GM23338 (cell line): ENCODE results near the gene NUMB. TPM values are rescaled to one million over a fixed set of nuclear protein-coding genes. Genes with fewer than 3 reads are reported as not detected.

Experiments
- ATAC-seq: fragments of 200-7000 bp; cut with Tn5 transposase; 3 replicates; pipeline ENCODE4 v1.9.1; 2020
- DNase-seq: peaks from one replicate; pipeline ENCODE4 v3.0.0-alpha.2; 2015; ENCODE audit warnings: low spot score
- H2AFZ ChIP-seq: fragments of 200-600 bp; sonication (generic); 2 replicates; pipeline ENCODE4 v1.8.0; 2016; ENCODE audit warnings: antibody characterized with exemption, mild to moderate bottlenecking, moderate library complexity
- H3F3A ChIP-seq: fragments of 200-600 bp; sonication (generic); replicated peaks from 2 replicates; pipeline ENCODE4 v1.8.0; 2017; ENCODE audit warnings: antibody characterized with exemption, mixed run types, low read depth
- H3K27ac ChIP-seq: fragments of 200-600 bp; sonication (generic); 2 replicates; pipeline ENCODE4 v1.6.1; 2016; ENCODE audit warnings: low read depth
- H3K27me3 ChIP-seq: fragments of 200-600 bp; sonication (generic); 2 replicates; pipeline ENCODE4 v1.8.0; 2016; ENCODE audit warnings: mild to moderate bottlenecking, mixed run types, moderate library complexity; ENCODE audit not compliant: insufficient read depth
- H3K36me3 ChIP-seq: fragments of 200-600 bp; sonication (generic); 2 replicates; pipeline ENCODE4 v1.8.0; 2016; ENCODE audit warnings: mild to moderate bottlenecking; ENCODE audit not compliant: insufficient read depth
- H3K4me1 ChIP-seq: fragments of 200-600 bp; sonication (generic); 2 replicates; pipeline ENCODE4 v1.8.0; 2016; ENCODE audit warnings: mild to moderate bottlenecking, moderate library complexity; ENCODE audit not compliant: insufficient read depth
- H3K4me2 ChIP-seq: fragments of 200-600 bp; sonication (generic); 2 replicates; pipeline ENCODE4 v1.7.1; 2017; ENCODE audit warnings: mixed run types
- H3K4me3 ChIP-seq: fragments of 200-600 bp; sonication (generic); 2 replicates; pipeline ENCODE4 v1.6.1; 2016; ENCODE audit warnings: mixed run types
- H3K79me2 ChIP-seq: fragments of 200-600 bp; sonication (generic); replicated peaks from 2 replicates; pipeline ENCODE4 v1.8.0; 2017; ENCODE audit warnings: mild to moderate bottlenecking; ENCODE audit not compliant: insufficient read depth
- H3K9me2 ChIP-seq: fragments of 200-600 bp; sonication (generic); 2 replicates; pipeline ENCODE4 v1.8.0; 2017; ENCODE audit not compliant: insufficient read depth
- H4K20me1 ChIP-seq: fragments of 200-600 bp; sonication (generic); replicated peaks from 2 replicates; pipeline ENCODE4 v1.8.0; 2017; ENCODE audit warnings: mild to moderate bottlenecking; ENCODE audit not compliant: insufficient read depth
- H3K27ac Mint-ChIP-seq: 2 replicates; pipeline ENCODE4 v1.8.0; 2020; ENCODE audit warnings: inconsistent platforms, mild to moderate bottlenecking, moderate library complexity, mixed read lengths
- H3K27me3 Mint-ChIP-seq: 3 replicates; pipeline ENCODE4 v1.8.0; 2022; ENCODE audit warnings: low read depth, mild to moderate bottlenecking, moderate library complexity, mixed read lengths, inconsistent platforms; ENCODE audit not compliant: insufficient read depth, poor library complexity
- H3K36me3 Mint-ChIP-seq: 3 replicates; pipeline ENCODE4 v1.8.0; 2021; ENCODE audit warnings: low read depth, mild to moderate bottlenecking, inconsistent platforms, moderate library complexity, mixed read lengths
- H3K4me1 Mint-ChIP-seq: 3 replicates; pipeline ENCODE4 v1.8.0; 2020; ENCODE audit warnings: mild to moderate bottlenecking, inconsistent platforms, mixed read lengths
- H3K4me3 Mint-ChIP-seq: 3 replicates; pipeline ENCODE4 v1.8.0; 2021; ENCODE audit warnings: moderate library complexity, mild to moderate bottlenecking, inconsistent platforms, mixed read lengths
- H3K9me3 Mint-ChIP-seq: 3 replicates; pipeline ENCODE4 v1.8.0; 2020; ENCODE audit warnings: moderate library complexity, mild to moderate bottlenecking, inconsistent platforms, mixed read lengths
- CTCF ChIP-seq, 2 experiments: fragments of 200-600 bp in 1 of 2; sonication (generic) in 1 of 2; conservative IDR thresholded peaks; 2 replicates each; pipeline versions ENCODE4 v1.5.1 to v1.6.1; 2016 to 2017; ENCODE audit warnings: antibody characterized with exemption in 2 of 2, low read depth in 2 of 2, mild to moderate bottlenecking in 2 of 2, moderate library complexity in 1 of 2
- EZH2 ChIP-seq: fragments of 200-600 bp; sonication (generic); IDR thresholded peaks from one replicate; pipeline ENCODE4 v1.8.0; 2017; ENCODE audit warnings: antibody characterized with exemption, mild to moderate bottlenecking, low read depth; ENCODE audit not compliant: unreplicated experiment
- EZH2phosphoT487 ChIP-seq: fragments of 200-600 bp; sonication (generic); IDR thresholded peaks from one replicate; pipeline ENCODE4 v1.8.1; 2018; ENCODE audit warnings: antibody characterized with exemption; ENCODE audit not compliant: unreplicated experiment
- JUNB ChIP-seq: IDR thresholded peaks from one replicate; pipeline ENCODE4 v1.6.1; 2016; ENCODE audit warnings: antibody characterized with exemption; ENCODE audit not compliant: unreplicated experiment
- POLR2AphosphoS5 ChIP-seq: IDR thresholded peaks from 2 replicates; pipeline ENCODE4 v1.6.1; 2016; ENCODE audit warnings: antibody characterized with exemption, low read depth
- STAT1 ChIP-seq: IDR thresholded peaks from one replicate; pipeline ENCODE4 v1.6.1; 2016; ENCODE audit warnings: antibody characterized with exemption; ENCODE audit not compliant: unreplicated experiment
- ZNF114 ChIP-seq: fragments of 250-450 bp; sonication (Bioruptor Pico); IDR thresholded peaks from 2 replicates; pipeline ENCODE4 v1.5.0; 2020; ENCODE audit warnings: mild to moderate bottlenecking, moderate library complexity
- ZNF331 ChIP-seq: fragments of 250-450 bp; sonication (Bioruptor Pico); IDR thresholded peaks from 2 replicates; pipeline ENCODE4 v1.5.0; 2020; ENCODE audit warnings: low read depth, mild to moderate bottlenecking, moderate library complexity
- ZNF462 ChIP-seq: fragments of 250-450 bp; sonication (Bioruptor Pico); IDR thresholded peaks from 2 replicates; pipeline ENCODE4 v1.5.0; 2020; ENCODE audit warnings: mild to moderate bottlenecking, moderate library complexity
- polyA plus RNA-seq: library from polyadenylated mRNA; unstranded; fragments of >200 nt; fragmentation: Nextera tagmentation; extraction: Ambion mirVana; gene quantifications from 2 replicates; pipeline ENCODE4 v1.2.1, GENCODE V29; 2016
- total RNA-seq: library from RNA; depleted of rRNA; stranded (reverse); fragments of >200 nt; shearing (Covaris generic); gene quantifications from 2 replicates; pipeline ENCODE4 v1.2.3, GENCODE V29; 2014

Gene NUMB
- total and polyA plus RNA-seq, 2 experiments from 2014 or later = 32.1 to 36.7 TPM

- TF ChIP-seq ZNF462 (CRISPR knock-in tag) (no peak), POLR2AphosphoS5 (no peak), ZNF114 (CRISPR knock-in tag) (no peak), ZNF331 (CRISPR knock-in tag) (no peak), EZH2phosphoT487 (no peak)
These were observed 17.1 kb downstream of the NUMB start (continued) for GRCh38 chr14:73441286-73441685.

GRCh38 chr14:73438993-73439392, 19.4 kb downstream of the NUMB start:
- Histone ChIP-seq H4K20me1 (peaks cover 28% of the 10 kb centered on the region; the same call in 1 of the 2 replicates), H3K9me2 (no peaks in the 10 kb centered on the region), H3K27ac (no peak overlapping the region), H3K4me3 (no peak overlapping the region), H3K27me3 (no peaks in the 10 kb centered on the region), H3K4me1 (no peaks in the 10 kb centered on the region), H3F3A (no peaks in the 10 kb centered on the region), H2AFZ (no peak overlapping the region), H3K36me3 (no peaks in the 10 kb centered on the region), H3K4me2 (no peak overlapping the region), H3K79me2 (peaks cover 92% of the 10 kb centered on the region)
- Mint-ChIP-seq H3K36me3 (no peaks in the 10 kb centered on the region), H3K9me3 (no peaks in the 10 kb centered on the region), H3K27me3 (no peaks in the 10 kb centered on the region), H3K4me3 (no peak overlapping the region), H3K27ac (no peak overlapping the region), H3K4me1 (no peaks in the 10 kb centered on the region)
- no peak for ATAC-seq
- DNase-seq = no peak
- no peak for TF ChIP-seq STAT1
- no peak for TF ChIP-seq EZH2
- no peak for TF ChIP-seq JUNB
- no peak for TF ChIP-seq CTCF (conservative IDR thresholded peaks at IDR 0.05; ENCODE audit: low read depth in 2 of 2)
